HK-2 (cell line): ENCODE results near the gene GAS6.

Experiments
- DNase-seq: peaks from one replicate; pipeline ENCODE4 v3.0.0-alpha.2; 2018; ENCODE audit not compliant: unreplicated experiment

Gene GAS6

DNA sequence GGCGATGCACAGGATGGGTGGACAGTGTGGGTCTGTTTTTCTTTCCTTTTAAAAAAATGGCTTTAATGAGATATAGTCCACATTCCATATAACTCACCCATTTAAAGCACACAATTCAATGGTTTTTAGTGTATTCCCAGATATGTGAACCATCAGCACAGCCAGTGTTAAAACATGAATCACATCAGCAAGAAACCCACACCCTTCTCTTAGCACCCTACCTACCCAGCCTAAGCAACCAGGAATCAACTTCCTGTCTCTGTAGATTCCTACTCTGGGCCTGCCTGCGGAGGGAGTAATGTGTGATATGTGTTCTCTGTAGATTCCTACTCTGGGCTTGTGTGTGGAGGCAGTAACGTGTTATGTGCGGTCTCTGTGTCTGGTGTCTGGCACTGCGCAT is 92.9 kb downstream of the GAS6 start:
- no peak for DNase-seq
